HFFc6 (cell line): ENCODE data around the gene ADAMTSL2. TPM values are rescaled to one million over a fixed set of nuclear protein-coding genes. Genes with fewer than 3 reads are reported as not detected.

Source experiments
- DNase-seq: peaks from one replicate; pipeline ENCODE4 v3.0.0-alpha.2; 2018
- H3K27ac Mint-ChIP-seq: 2 replicates; pipeline ENCODE4 v1.8.0; 2020; ENCODE audit warnings: mild to moderate bottlenecking, mixed read lengths
- H3K27me3 Mint-ChIP-seq: 2 replicates; pipeline ENCODE4 v1.8.0; 2021; ENCODE audit warnings: mild to moderate bottlenecking, moderate library complexity, mixed read lengths; ENCODE audit not compliant: insufficient read depth
- H3K36me3 Mint-ChIP-seq: 2 replicates; pipeline ENCODE4 v1.8.0; 2021; ENCODE audit warnings: low read depth, mixed read lengths
- H3K4me1 Mint-ChIP-seq: 2 replicates; pipeline ENCODE4 v1.8.0; 2020; ENCODE audit warnings: low read depth, mixed read lengths
- H3K4me3 Mint-ChIP-seq: 2 replicates; pipeline ENCODE4 v1.8.0; 2020; ENCODE audit warnings: mild to moderate bottlenecking, moderate library complexity, mixed read lengths
- H3K9me3 Mint-ChIP-seq: 2 replicates; pipeline ENCODE4 v1.8.0; 2020; ENCODE audit warnings: mild to moderate bottlenecking, mixed read lengths
- CTCF ChIP-seq: fragments of 200-600 bp; sonication (generic); IDR thresholded peaks from 2 replicates; pipeline ENCODE4 v1.5.0; 2021; ENCODE audit warnings: antibody characterized with exemption, mild to moderate bottlenecking
- total RNA-seq, 6 experiments: library from RNA; stranded (reverse); fragmentation: NEBNext Ultra II Directional; extraction: Animal tissue kit (Norgen Biotek cat#: 25700); gene quantifications; 2 replicates in 1 of 6; 3 replicates in 5 of 6; pipeline ENCODE4 v1.2.3, GENCODE V29; 2021

ADAMTSL2 gene
- total RNA-seq, 6 experiments from 2014 or later, result 0.05 to 0.07 (median 0.06) TPM; not detected in 3

- Mint-ChIP-seq H3K4me3 (no peak overlapping the region), H3K27ac (no peak overlapping the region), H3K27me3 (peaks cover 23% of the 10 kb centered on the region), H3K4me1 (no peaks in the 10 kb centered on the region), H3K36me3 (no peaks in the 10 kb centered on the region), H3K9me3 (no peaks in the 10 kb centered on the region)
- no peak for TF ChIP-seq CTCF
- DNase-seq, result no peak
Observed at GRCh38 chr9:133570691-133571080, 36.2 kb downstream of the ADAMTSL2 start.

- Mint-ChIP-seq H3K27me3 (peaks cover 23% of the 10 kb centered on the region), H3K36me3 (no peaks in the 10 kb centered on the region), H3K4me3 (no peak overlapping the region), H3K4me1 (no peaks in the 10 kb centered on the region; the same call in 1 of the 2 replicates), H3K9me3 (no peaks in the 10 kb centered on the region), H3K27ac (no peak overlapping the region)
- TF ChIP-seq CTCF, result no peak
- DNase-seq, result no peak
Observed at GRCh38 chr9:133571391-133571890, 36.9 kb downstream of the ADAMTSL2 start.

- H3K36me3 Mint-ChIP-seq, result no peaks in the 10 kb centered on the region
- no peak overlapping the region for H3K4me3 Mint-ChIP-seq
- no peaks in the 10 kb centered on the region; the same call in 1 of the 2 replicates for H3K4me1 Mint-ChIP-seq
- no peak for DNase-seq
- H3K27me3 Mint-ChIP-seq, result peaks cover 26% of the 10 kb centered on the region
- H3K27ac Mint-ChIP-seq, result no peak overlapping the region
- no peak for TF ChIP-seq CTCF
- no peaks in the 10 kb centered on the region for H3K9me3 Mint-ChIP-seq
Observed at GRCh38 chr9:133571896-133572595, 37.5 kb downstream of the ADAMTSL2 start.

- no peak for DNase-seq
- Mint-ChIP-seq H3K4me1 (no peaks in the 10 kb centered on the region; the same call in 1 of the 2 replicates), H3K27me3 (peaks cover 24% of the 10 kb centered on the region), H3K9me3 (no peaks in the 10 kb centered on the region), H3K36me3 (no peaks in the 10 kb centered on the region), H3K27ac (no peak overlapping the region), H3K4me3 (no peak overlapping the region)
- no peak for TF ChIP-seq CTCF
Observed at GRCh38 chr9:133572821-133573361, 38.4 kb downstream of the ADAMTSL2 start.

GRCh38 chr9:133573791-133574515 is 39.4 kb downstream of the ADAMTSL2 start:
- H3K36me3 Mint-ChIP-seq, result no peaks in the 10 kb centered on the region
- peaks cover 26% of the 10 kb centered on the region for H3K27me3 Mint-ChIP-seq
- no peak for DNase-seq
- no peaks in the 10 kb centered on the region for H3K9me3 Mint-ChIP-seq
- no peak overlapping the region for H3K27ac Mint-ChIP-seq
- H3K4me1 Mint-ChIP-seq, result no peaks in the 10 kb centered on the region; the same call in 1 of the 2 replicates
- TF ChIP-seq CTCF, result no peak
- no peak overlapping the region for H3K4me3 Mint-ChIP-seq
